ENCODE results near the gene PIK3R1.

- TF ChIP-seq CTCF (IDR thresholded peaks at IDR 0.05; ENCODE audit: borderline replicate concordance, extremely low read depth, low read length, poor library complexity, severe bottlenecking) (no peak), EZH2 (IDR thresholded peaks at IDR 0.05; ENCODE audit: borderline replicate concordance, low read depth, low read length, severe bottlenecking) (no peak)
Observed at GRCh38 chr5:68306361-68307014, 90.9 kb downstream of the PIK3R1 start.
